ENCODE measurements around the gene THEM5.

The THEM5 gene

DNA sequence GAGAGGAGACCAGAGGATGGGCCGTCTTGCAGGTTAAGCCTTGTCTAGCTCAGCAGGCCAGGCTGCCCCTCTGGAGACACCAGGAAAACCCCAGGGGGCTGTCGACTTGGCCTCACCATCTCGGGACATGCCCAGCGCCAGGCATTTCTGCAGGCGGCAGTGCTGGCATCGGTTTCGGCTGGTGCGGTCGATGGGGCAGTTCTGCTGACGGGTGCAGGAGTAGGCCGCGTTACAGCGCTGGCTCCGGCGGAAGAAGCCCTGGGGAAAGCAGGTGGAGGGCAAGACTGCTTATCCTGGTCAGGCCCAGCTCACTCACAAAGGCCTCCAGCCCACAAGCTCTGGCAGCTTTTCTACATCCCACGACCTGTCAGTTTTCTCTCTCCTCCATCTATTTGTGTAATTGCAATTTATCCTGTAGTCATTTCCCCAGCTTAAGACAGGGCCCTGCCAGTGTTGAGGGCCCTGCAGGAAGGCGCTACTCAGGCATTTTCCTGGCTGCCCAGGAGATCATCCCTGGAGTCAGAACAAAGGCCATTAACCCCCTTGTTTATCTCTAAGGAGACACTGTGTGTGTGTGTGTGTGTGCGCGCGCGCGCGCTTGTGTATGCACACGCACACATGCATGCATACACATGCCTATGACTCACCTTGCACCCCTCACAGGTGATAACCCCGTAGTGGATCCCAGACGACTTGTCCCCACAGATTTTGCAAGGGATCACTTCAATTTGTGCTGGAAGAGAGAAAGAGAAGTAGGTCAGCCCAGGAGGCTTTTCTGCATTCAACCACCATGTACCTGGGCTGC is 36.8 kb downstream of the THEM5 start:
- TF ChIP-seq FOXP2 (optimal IDR thresholded peaks at IDR 0.05; ENCODE audit: control extremely low read depth, extremely low read length, insufficient read depth) (no peak), EZH2 (IDR thresholded peaks at IDR 0.05) (no peak), POLR2AphosphoS5 (IDR thresholded peaks at IDR 0.05; ENCODE audit: borderline replicate concordance, low read depth, low read length) (no peak)
- no peak overlapping the region for H3K4me3 ChIP-seq
- no peak overlapping the region for H3K27ac ChIP-seq
- no peak for DNase-seq (ENCODE audit: low read depth, low spot score)
- no peaks in the 10 kb centered on the region for H3K9me3 ChIP-seq (ENCODE audit: low read depth, low read length)
- no peak overlapping the region for H3K9ac ChIP-seq (ENCODE audit: insufficient read length)
- H3K36me3 ChIP-seq (ENCODE audit: insufficient read depth, low read length): no peaks in the 10 kb centered on the region

DNA sequence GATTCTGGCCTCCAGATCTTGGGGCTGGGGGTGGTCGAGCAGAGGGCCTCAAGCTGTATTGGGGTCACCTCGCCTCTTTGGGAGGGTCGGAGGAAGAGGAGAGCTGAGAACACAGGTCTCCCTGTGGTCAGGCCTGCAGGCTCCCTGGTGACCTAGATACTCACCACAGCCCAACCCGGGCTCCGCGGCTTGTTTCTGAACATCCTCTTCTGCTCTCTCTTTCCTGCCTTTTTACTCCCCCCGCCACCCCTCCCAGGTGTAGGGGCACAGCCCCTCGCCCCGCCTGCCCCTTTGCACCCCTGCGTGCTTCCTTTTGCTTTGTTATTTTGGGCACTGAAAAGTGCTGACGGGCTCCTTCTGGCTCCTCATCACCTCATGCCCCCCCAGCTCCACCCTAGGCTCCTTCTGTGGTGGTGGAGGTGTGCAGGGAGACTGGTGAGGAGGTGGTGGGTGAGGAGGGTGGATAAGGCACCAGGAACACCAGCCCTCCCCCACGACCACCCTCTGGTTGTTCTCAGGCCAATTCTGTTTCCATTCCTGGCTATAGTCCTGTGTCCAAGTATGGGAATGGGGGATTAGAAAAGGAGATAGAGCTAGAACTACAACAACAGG is 37.7 kb downstream of the THEM5 start:
- no peak overlapping the region for H3K27ac ChIP-seq
- no peak for TF ChIP-seq FOXP2 (optimal IDR thresholded peaks at IDR 0.05; ENCODE audit: control extremely low read depth, extremely low read length, insufficient read depth)
- no peak for TF ChIP-seq POLR2AphosphoS5 (IDR thresholded peaks at IDR 0.05; ENCODE audit: borderline replicate concordance, low read depth, low read length)
- no peak for TF ChIP-seq EZH2 (IDR thresholded peaks at IDR 0.05)
- H3K36me3 ChIP-seq (ENCODE audit: insufficient read depth, low read length): no peaks in the 10 kb centered on the region
- DNase-seq (ENCODE audit: low read depth, low spot score): no peak
- no peaks in the 10 kb centered on the region for H3K9me3 ChIP-seq (ENCODE audit: low read depth, low read length)
- H3K9ac ChIP-seq (ENCODE audit: insufficient read length): no peak overlapping the region
- H3K4me3 ChIP-seq: no peak overlapping the region

DNA sequence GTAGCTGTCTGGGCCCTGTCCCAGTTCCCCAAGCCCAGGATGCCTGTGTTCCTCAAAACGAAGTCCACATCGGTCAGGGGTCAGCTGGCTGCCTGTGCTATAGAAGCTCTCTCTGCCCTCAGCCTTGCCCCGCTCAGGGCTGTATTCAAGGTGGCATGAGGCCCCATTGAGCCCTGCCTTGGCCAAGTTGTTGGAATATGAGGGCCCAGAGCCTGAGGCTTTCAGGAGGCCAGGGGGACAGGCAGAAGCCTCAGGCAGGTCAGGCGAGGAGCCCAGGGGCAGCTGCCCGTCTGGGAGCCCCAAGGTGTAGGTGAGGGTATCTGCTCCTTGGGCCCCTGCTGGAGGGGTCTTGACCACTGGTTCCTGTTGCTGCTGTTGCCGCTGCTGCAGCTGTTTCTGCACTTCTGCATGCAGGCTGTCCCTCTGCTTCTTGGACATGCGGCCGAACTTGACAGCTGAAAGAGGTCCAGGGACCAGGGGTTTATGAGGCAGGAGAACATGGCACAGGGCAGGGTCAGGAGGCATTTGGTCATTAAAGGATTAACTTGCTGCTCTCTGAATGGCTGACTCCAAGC is 38.5 kb downstream of the THEM5 start:
- Histone ChIP-seq H3K27ac (no peak overlapping the region), H3K4me3 (no peak overlapping the region), H3K9me3 (ENCODE audit: low read depth, low read length) (no peaks in the 10 kb centered on the region), H3K9ac (ENCODE audit: insufficient read length) (no peak overlapping the region), H3K36me3 (ENCODE audit: insufficient read depth, low read length) (no peaks in the 10 kb centered on the region)
- no peak for DNase-seq (ENCODE audit: low read depth, low spot score)
- TF ChIP-seq EZH2 (IDR thresholded peaks at IDR 0.05) (no peak), POLR2AphosphoS5 (IDR thresholded peaks at IDR 0.05; ENCODE audit: borderline replicate concordance, low read depth, low read length) (no peak), FOXP2 (optimal IDR thresholded peaks at IDR 0.05; ENCODE audit: control extremely low read depth, extremely low read length, insufficient read depth) (no peak)

DNA sequence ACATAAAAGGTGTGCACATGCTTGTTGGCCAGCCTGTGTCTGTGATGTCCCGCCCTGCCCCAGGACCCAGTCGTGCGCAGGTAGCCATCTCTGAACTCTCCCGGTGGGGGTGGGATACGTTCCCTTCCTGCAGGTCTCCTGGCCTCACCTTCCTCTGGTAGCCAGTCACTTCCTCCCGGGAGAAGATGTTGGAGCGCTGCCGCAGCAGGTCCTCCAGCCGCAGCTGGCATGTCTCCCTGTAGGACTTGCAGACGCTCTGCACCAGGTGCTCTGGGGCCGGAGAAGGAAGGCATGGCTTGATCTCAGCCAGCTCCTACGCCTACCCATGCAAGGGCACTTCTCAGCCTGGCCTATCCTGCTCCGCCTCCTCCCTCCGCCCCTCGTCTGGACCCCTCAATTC is 39.1 kb downstream of the THEM5 start:
- DNase-seq (ENCODE audit: low read depth, low spot score): no peak
- H3K27ac ChIP-seq: no peak overlapping the region
- TF ChIP-seq FOXP2 (optimal IDR thresholded peaks at IDR 0.05; ENCODE audit: control extremely low read depth, extremely low read length, insufficient read depth): no peak
- TF ChIP-seq EZH2 (IDR thresholded peaks at IDR 0.05): no peak
- no peak for TF ChIP-seq POLR2AphosphoS5 (IDR thresholded peaks at IDR 0.05; ENCODE audit: borderline replicate concordance, low read depth, low read length)

DNA sequence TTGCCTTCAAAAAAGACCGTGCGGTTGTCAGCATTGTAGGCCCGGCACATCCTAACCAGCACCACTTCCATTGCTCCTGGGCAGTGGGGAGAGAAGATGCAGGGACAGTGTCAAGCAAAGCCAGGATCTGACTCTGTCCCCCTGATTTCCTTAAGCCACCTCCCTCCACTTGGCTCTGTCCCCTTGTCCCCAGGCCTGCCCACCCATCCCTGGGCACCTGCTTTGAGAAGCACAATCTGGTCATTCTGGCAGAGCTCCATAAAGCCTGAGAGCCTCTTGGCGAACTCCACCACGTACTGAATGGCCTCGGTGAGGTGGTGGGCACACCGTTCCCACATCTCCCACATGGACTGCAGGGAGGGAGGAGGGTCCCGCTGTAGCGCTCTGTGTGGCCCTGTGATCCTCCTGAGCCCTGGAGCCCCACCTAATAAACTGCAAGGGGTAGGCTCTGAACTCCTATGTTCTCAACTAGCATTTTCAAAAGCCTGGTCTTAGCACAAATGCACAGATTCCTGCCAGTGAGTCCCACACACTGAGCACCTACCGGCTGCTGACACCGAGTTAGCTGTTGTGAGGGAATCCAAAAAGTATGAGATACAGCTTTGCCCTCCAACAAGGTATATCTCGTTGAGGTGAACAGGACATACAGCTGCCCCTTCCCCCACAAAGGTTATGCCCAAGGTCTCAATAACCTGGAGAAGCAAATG is 40.1 kb downstream of the THEM5 start:
- Histone ChIP-seq H3K36me3 (ENCODE audit: insufficient read depth, low read length) (no peaks in the 10 kb centered on the region), H3K27ac (no peak overlapping the region), H3K4me3 (no peak overlapping the region), H3K9me3 (ENCODE audit: low read depth, low read length) (no peaks in the 10 kb centered on the region), H3K9ac (ENCODE audit: insufficient read length) (no peak overlapping the region)
- TF ChIP-seq EZH2 (IDR thresholded peaks at IDR 0.05): no peak
- TF ChIP-seq FOXP2 (optimal IDR thresholded peaks at IDR 0.05; ENCODE audit: control extremely low read depth, extremely low read length, insufficient read depth): no peak
- TF ChIP-seq POLR2AphosphoS5 (IDR thresholded peaks at IDR 0.05; ENCODE audit: borderline replicate concordance, low read depth, low read length): no peak
- DNase-seq (ENCODE audit: low read depth, low spot score): no peak

More for the DNA sequence above, 39.1 kb downstream of the THEM5 start:
- H3K9ac ChIP-seq (ENCODE audit: insufficient read length): no peak overlapping the region
- H3K4me3 ChIP-seq: no peak overlapping the region
- H3K36me3 ChIP-seq (ENCODE audit: insufficient read depth, low read length): no peaks in the 10 kb centered on the region
- no peaks in the 10 kb centered on the region for H3K9me3 ChIP-seq (ENCODE audit: low read depth, low read length)

DNA sequence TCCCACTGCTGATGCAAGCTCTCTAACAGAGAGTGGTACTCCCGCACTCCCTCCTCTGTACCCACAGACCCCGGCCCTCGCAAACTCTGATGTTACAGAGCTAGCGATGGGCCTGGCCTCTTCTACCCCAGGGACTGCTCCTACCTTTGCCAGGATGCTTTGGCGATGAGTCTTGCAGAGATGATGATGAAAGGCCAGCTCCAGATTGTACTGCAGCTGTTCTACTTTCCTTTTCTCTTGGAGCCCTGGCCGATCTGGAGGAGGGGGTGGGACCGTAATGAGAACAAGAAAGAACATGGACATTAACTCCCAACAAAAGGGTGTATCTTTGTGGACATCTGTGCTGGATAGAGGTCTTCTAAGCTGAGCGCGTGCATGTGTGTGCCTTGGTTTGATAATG is 42.3 kb downstream of the THEM5 start:
- no peaks in the 10 kb centered on the region for H3K36me3 ChIP-seq (ENCODE audit: insufficient read depth, low read length)
- H3K4me3 ChIP-seq: no peak overlapping the region
- no peak overlapping the region for H3K9ac ChIP-seq (ENCODE audit: insufficient read length)
- H3K9me3 ChIP-seq (ENCODE audit: low read depth, low read length): no peaks in the 10 kb centered on the region
- no peak overlapping the region for H3K27ac ChIP-seq
- no peak for TF ChIP-seq EZH2 (IDR thresholded peaks at IDR 0.05)
- no peak for TF ChIP-seq FOXP2 (optimal IDR thresholded peaks at IDR 0.05; ENCODE audit: control extremely low read depth, extremely low read length, insufficient read depth)
- TF ChIP-seq POLR2AphosphoS5 (IDR thresholded peaks at IDR 0.05; ENCODE audit: borderline replicate concordance, low read depth, low read length): no peak
- no peak for DNase-seq (ENCODE audit: low read depth, low spot score)

DNA sequence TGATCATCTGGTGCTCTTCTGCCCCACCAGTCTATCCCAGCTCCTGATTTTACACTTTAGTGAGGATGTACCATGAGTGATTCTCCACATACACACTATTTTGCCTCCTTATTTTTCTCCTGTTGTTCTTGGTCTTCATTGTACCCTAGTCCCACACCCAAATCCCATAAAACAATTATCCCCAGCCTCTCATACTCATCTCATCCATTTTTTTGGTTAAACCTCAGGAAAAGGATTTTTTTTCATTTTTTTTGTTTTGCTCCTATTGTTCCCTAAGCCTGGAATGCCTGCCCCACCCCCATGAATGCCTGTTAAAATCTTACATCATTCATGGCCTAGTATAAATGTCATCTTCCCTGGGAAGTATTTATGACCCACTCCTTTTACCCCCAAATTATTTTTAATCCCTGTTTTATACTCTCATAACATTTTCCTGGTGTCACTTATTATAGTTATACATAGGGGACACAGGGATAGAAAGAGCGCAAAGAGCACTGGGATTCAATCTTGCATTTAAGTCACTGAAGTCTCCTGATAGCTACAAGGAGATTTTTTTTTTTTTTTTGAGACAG is 43.4 kb downstream of the THEM5 start:
- H3K9ac ChIP-seq (ENCODE audit: insufficient read length): no peak overlapping the region

More for the DNA sequence above, 43.4 kb downstream of the THEM5 start:
- no peaks in the 10 kb centered on the region for H3K36me3 ChIP-seq (ENCODE audit: insufficient read depth, low read length)
- H3K9me3 ChIP-seq (ENCODE audit: low read depth, low read length): no peaks in the 10 kb centered on the region
- no peak for TF ChIP-seq POLR2AphosphoS5 (IDR thresholded peaks at IDR 0.05; ENCODE audit: borderline replicate concordance, low read depth, low read length)
- H3K4me3 ChIP-seq: no peak overlapping the region
- no peak for DNase-seq (ENCODE audit: low read depth, low spot score)
- H3K27ac ChIP-seq: no peak overlapping the region
